Measurements from ENCODE around the gene GABBR1. TPM values are rescaled to one million over a fixed set of nuclear protein-coding genes. Genes with fewer than 3 reads are reported as not detected.

The GABBR1 gene
- total RNA-seq, 2 experiments from 2014 or later, result 78.4 to 79.9 TPM

GRCh38 chr6:29655658-29656057 lies 22.7 kb upstream of the GABBR1 start:
- H3K9me3 Mint-ChIP-seq, result no peaks in the 10 kb centered on the region
- DNase-seq, result no peak
- Histone ChIP-seq H3K9me3 (ENCODE audit: control insufficient read depth in 1 of 2, insufficient read depth in 1 of 2, low read length in 2 of 2) (no peaks in the 10 kb centered on the region), H3K27me3 (ENCODE audit: control insufficient read depth in 1 of 2, insufficient read depth in 2 of 2, low read length in 2 of 2) (peaks cover 0 to 14% of the 10 kb centered on the region in 2 experiments), H3K4me1 (ENCODE audit: insufficient read depth, low read length) (peaks cover 4% of the 10 kb centered on the region), H3K27ac (ENCODE audit: low read depth in 1 of 2, low read length in 2 of 2) (no peak overlapping the region), H3K4me3 (ENCODE audit: low read length) (no peak overlapping the region), H3K36me3 (ENCODE audit: insufficient read depth, low read length) (no peaks in the 10 kb centered on the region)
- TF ChIP-seq CTCF (IDR thresholded peaks at IDR 0.05), result no peak
- no peak overlapping the region for H3K4me3 Mint-ChIP-seq
- no peak overlapping the region for H3K27ac Mint-ChIP-seq
- H3K4me1 Mint-ChIP-seq (ENCODE audit: low read depth), result peaks cover 6% of the 10 kb centered on the region
- ChIA-PET POLR2A (no interaction called here), CTCF (no interaction called here)
- no peak for ATAC-seq (ENCODE audit: poor library complexity)
- H3K36me3 Mint-ChIP-seq (ENCODE audit: low read depth), result no peaks in the 10 kb centered on the region
- intact Hi-C loops (cut with DNase I, micrococcal nuclease), result no loop called here
- peaks cover 33% of the 10 kb centered on the region for H3K27me3 Mint-ChIP-seq

GRCh38 chr6:29653452-29654038 lies 20.6 kb upstream of the GABBR1 start:
- no peak overlapping the region for H3K27ac Mint-ChIP-seq
- no peak overlapping the region for H3K27ac ChIP-seq (ENCODE audit: low read depth in 1 of 2, low read length in 2 of 2)
- ChIA-PET CTCF (interaction anchor here (0.6 to 2.1 kb wide), 30 partner anchors 9 to 1858 kb away, joined by 3 to 21 read pairs (median 4); partner anchors contain the start of gene GABBR1), POLR2A (interaction anchor here (1.0 to 2.4 kb wide), 8 partner anchors 9 to 55 kb away, joined by 3 to 11 read pairs (median 3); partner anchors contain the start of gene GABBR1)
- TF ChIP-seq CTCF (IDR thresholded peaks at IDR 0.05), result peak; percentile 98
- no peak overlapping the region for H3K4me3 Mint-ChIP-seq
- no peaks in the 10 kb centered on the region for H3K36me3 Mint-ChIP-seq (ENCODE audit: low read depth)
- H3K4me1 ChIP-seq (ENCODE audit: insufficient read depth, low read length), result peaks cover 16% of the 10 kb centered on the region
- H3K4me3 ChIP-seq (ENCODE audit: low read length), result no peak overlapping the region
- peaks cover 16% of the 10 kb centered on the region for H3K4me1 Mint-ChIP-seq (ENCODE audit: low read depth)
- no peaks in the 10 kb centered on the region for H3K9me3 Mint-ChIP-seq
- no peaks in the 10 kb centered on the region for H3K36me3 ChIP-seq (ENCODE audit: insufficient read depth, low read length)
- peak in 8 of 14 experiments; percentile 28 to 87 (median 50) for DNase-seq
- peaks cover 23% of the 10 kb centered on the region for H3K27me3 Mint-ChIP-seq
- peaks cover 0 to 11% of the 10 kb centered on the region in 2 experiments for H3K27me3 ChIP-seq (ENCODE audit: control insufficient read depth in 1 of 2, insufficient read depth in 2 of 2, low read length in 2 of 2)
- no peaks in the 10 kb centered on the region for H3K9me3 ChIP-seq (ENCODE audit: control insufficient read depth in 1 of 2, insufficient read depth in 1 of 2, low read length in 2 of 2)
- no peak for ATAC-seq (ENCODE audit: poor library complexity)
- intact Hi-C loops (cut with DNase I, micrococcal nuclease), result loop anchor here (5.0 kb wide), 3 partner anchors 36 to 99 kb away; partner anchors contain the start of gene HLA-F (in 2 of the 2)

- peaks cover 16% of the 10 kb centered on the region for H3K4me1 Mint-ChIP-seq (ENCODE audit: low read depth)
- no peak for DNase-seq
- H3K36me3 Mint-ChIP-seq (ENCODE audit: low read depth), result no peaks in the 10 kb centered on the region
- Histone ChIP-seq H3K9me3 (ENCODE audit: control insufficient read depth in 1 of 2, insufficient read depth in 1 of 2, low read length in 2 of 2) (no peaks in the 10 kb centered on the region), H3K27ac (ENCODE audit: low read depth in 1 of 2, low read length in 2 of 2) (no peak overlapping the region), H3K4me3 (ENCODE audit: low read length) (no peak overlapping the region), H3K4me1 (ENCODE audit: insufficient read depth, low read length) (peaks cover 16% of the 10 kb centered on the region), H3K27me3 (ENCODE audit: control insufficient read depth in 1 of 2, insufficient read depth in 2 of 2, low read length in 2 of 2) (peaks cover 0 to 11% of the 10 kb centered on the region in 2 experiments), H3K36me3 (ENCODE audit: insufficient read depth, low read length) (no peaks in the 10 kb centered on the region)
- ChIA-PET POLR2A (interaction anchor here (1.0 to 2.4 kb wide), 2 partner anchors 10 to 21 kb away, joined by 3 to 11 read pairs; no protein-coding TSS in a partner anchor), CTCF (interaction anchor here (2.1 kb wide), 1 partner anchor 57 kb away, joined by 8 read pairs; no protein-coding TSS in a partner anchor)
- no peaks in the 10 kb centered on the region for H3K9me3 Mint-ChIP-seq
- intact Hi-C loops (cut with DNase I, micrococcal nuclease), result loop anchor here (5.0 kb wide), 3 partner anchors 35 to 100 kb away; partner anchors contain the start of gene HLA-F (in 2 of the 2)
- TF ChIP-seq CTCF (IDR thresholded peaks at IDR 0.05), result no peak
- H3K27ac Mint-ChIP-seq, result no peak overlapping the region
- no peak overlapping the region for H3K4me3 Mint-ChIP-seq
- no peak for ATAC-seq (ENCODE audit: poor library complexity)
- H3K27me3 Mint-ChIP-seq, result peaks cover 14% of the 10 kb centered on the region
These were observed 19.2 kb upstream of the GABBR1 start for GRCh38 chr6:29652198-29652584.
